Neural cell (in vitro differentiated cells): ENCODE results near the gene VOPP1. TPM values are rescaled to one million over a fixed set of nuclear protein-coding genes. Genes with fewer than 3 reads are reported as not detected.

Experiments
- H2AFZ ChIP-seq: fragments of 200-600, 300-800 bp; sonication (generic), shearing (Covaris generic); 2 replicates; pipeline ENCODE4 v1.6.0; 2014; ENCODE audit warnings: low read depth, mild to moderate bottlenecking, antibody characterized with exemption, low read length, moderate library complexity
- H3F3A ChIP-seq: fragments of 200-600 bp; shearing (Covaris generic); 2 replicates; pipeline ENCODE4 v1.6.1; 2016; ENCODE audit warnings: mild to moderate bottlenecking, moderate library complexity, mixed read lengths, antibody characterized with exemption, low read length; ENCODE audit not compliant: insufficient read depth, poor library complexity, severe bottlenecking
- H3K27ac ChIP-seq: fragments of 200-600, 300-800 bp; sonication (generic), shearing (Covaris generic); 2 replicates; pipeline ENCODE4 v1.5.1; 2014; ENCODE audit warnings: mild to moderate bottlenecking, low read length, moderate library complexity
- H3K27me3 ChIP-seq: fragments of 300-800, 200-600 bp; sonication (generic), shearing (Covaris generic); 2 replicates; pipeline ENCODE4 v1.6.0; 2014; ENCODE audit warnings: mild to moderate bottlenecking, low read depth, low read length, moderate library complexity; ENCODE audit not compliant: insufficient read depth
- H3K36me3 ChIP-seq: fragments of 300-800, 200-600 bp; sonication (generic), shearing (Covaris generic); 2 replicates; pipeline ENCODE4 v1.5.1; 2014; ENCODE audit warnings: mild to moderate bottlenecking, antibody characterized with exemption, low read length, moderate library complexity; ENCODE audit not compliant: insufficient read depth
- H3K4me2 ChIP-seq: fragments of 300-800, 200-600 bp; sonication (generic), shearing (Covaris generic); 2 replicates; pipeline ENCODE4 v1.6.0; 2014; ENCODE audit warnings: mild to moderate bottlenecking, low read length
- H3K4me3 ChIP-seq: fragments of 300-800, 200-600 bp; sonication (generic), shearing (Covaris generic); 2 replicates; pipeline ENCODE4 v1.5.1; 2014; ENCODE audit warnings: mild to moderate bottlenecking, low read length, moderate library complexity
- H3K79me2 ChIP-seq: fragments of 200-600 bp; shearing (Covaris generic); replicated peaks from 2 replicates; pipeline ENCODE4 v1.6.0; 2014; ENCODE audit warnings: mild to moderate bottlenecking, low read length, moderate library complexity; ENCODE audit not compliant: insufficient read depth
- H3K9ac ChIP-seq: fragments of 300-800, 200-600 bp; sonication (generic), shearing (Covaris generic); 2 replicates; pipeline ENCODE4 v1.6.1; 2016; ENCODE audit warnings: mild to moderate bottlenecking, low read length, mixed read lengths
- H3K9me2 ChIP-seq: fragments of 200-600 bp; shearing (Covaris generic); 2 replicates; pipeline ENCODE4 v1.6.1; 2016; ENCODE audit warnings: mild to moderate bottlenecking, low read length, mixed read lengths; ENCODE audit not compliant: insufficient read depth
- H3K9me3 ChIP-seq: fragments of 200-600, 300-800 bp; sonication (generic), shearing (Covaris generic); 2 replicates; pipeline ENCODE4 v1.6.1; 2016; ENCODE audit warnings: mild to moderate bottlenecking, mixed run types, low read length, moderate library complexity, mixed read lengths
- H4K20me1 ChIP-seq: fragments of 200-600 bp; shearing (Covaris generic); 2 replicates; pipeline ENCODE4 v1.6.1; 2016; ENCODE audit warnings: mild to moderate bottlenecking, mixed run types; ENCODE audit not compliant: insufficient read depth
- EP300 ChIP-seq: fragments of 450-650 bp; conservative IDR thresholded peaks from 2 replicates; pipeline ENCODE4 v1.6.1; 2014; ENCODE audit warnings: antibody characterized with exemption, mild to moderate bottlenecking, moderate library complexity; ENCODE audit not compliant: poor library complexity, severe bottlenecking
- EZH2 ChIP-seq: fragments of 200-600, 300-800 bp; shearing (Covaris generic), sonication (generic); IDR thresholded peaks from 2 replicates; pipeline ENCODE4 v1.6.1; 2014; ENCODE audit warnings: antibody characterized with exemption, low read length, borderline replicate concordance, mild to moderate bottlenecking; ENCODE audit not compliant: insufficient read depth, poor library complexity, severe bottlenecking
- MXI1 ChIP-seq: fragments of 450-650 bp; conservative IDR thresholded peaks from 2 replicates; pipeline ENCODE4 v1.6.1; 2014; ENCODE audit warnings: antibody characterized with exemption, mild to moderate bottlenecking; ENCODE audit not compliant: poor library complexity, severe bottlenecking
- POLR2AphosphoS5 ChIP-seq: IDR thresholded peaks from 2 replicates; pipeline ENCODE4 v1.6.1; 2012
- RAD21 ChIP-seq: fragments of 450-650 bp; conservative IDR thresholded peaks from 2 replicates; pipeline ENCODE4 v1.6.1; 2014; ENCODE audit warnings: antibody characterized with exemption, mild to moderate bottlenecking, moderate library complexity
- REST ChIP-seq: IDR thresholded peaks from 2 replicates; pipeline ENCODE4 v1.6.1; 2012; ENCODE audit warnings: borderline replicate concordance
- SMC3 ChIP-seq: fragments of 450-650 bp; conservative IDR thresholded peaks from 2 replicates; pipeline ENCODE4 v1.6.1; 2014; ENCODE audit warnings: antibody characterized with exemption, mild to moderate bottlenecking, moderate library complexity; ENCODE audit not compliant: poor library complexity
- TAF1 ChIP-seq: IDR thresholded peaks from 2 replicates; pipeline ENCODE4 v1.6.1; 2012; ENCODE audit warnings: low read depth
- polyA plus RNA-seq: library from polyadenylated mRNA; depleted of rRNA; stranded (reverse); fragments of >200 nt; gene quantifications from 2 replicates; pipeline ENCODE4 v1.2.3, GENCODE V29; 2014
- TF ChIP-seq, protein P1 (sequence below): fragments of 450-650 bp; IDR thresholded peaks from 2 replicates; pipeline ENCODE4 v1.5.1; 2014; ENCODE audit warnings: antibody characterized with exemption, mild to moderate bottlenecking, moderate library complexity; ENCODE audit not compliant: poor library complexity, severe bottlenecking

The VOPP1 gene
- polyA plus RNA-seq, 1 donor from 2014 or later, result 85.8 TPM

DNA sequence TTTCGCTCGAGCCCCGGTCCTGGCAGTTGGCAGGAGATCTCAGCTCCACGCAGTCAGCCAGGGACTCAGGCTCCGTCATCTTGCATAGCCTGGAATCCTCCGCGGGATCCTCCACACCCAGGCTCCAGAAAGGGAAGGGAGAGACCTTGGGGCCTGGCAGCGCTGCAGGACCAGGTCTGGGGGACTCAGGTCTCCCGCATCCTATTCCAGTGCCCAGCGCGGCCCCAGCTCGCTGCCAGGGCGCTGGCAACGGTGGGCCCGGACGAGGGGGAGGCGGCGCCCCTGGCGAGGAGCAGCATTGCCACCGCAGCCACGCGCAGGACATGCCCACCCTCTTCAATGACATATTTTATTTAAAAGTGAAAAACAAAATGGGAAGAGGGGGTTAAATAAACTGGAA lies 123.8 kb downstream of the VOPP1 start:
- Histone ChIP-seq H3K4me3 (no peak overlapping the region), H3K9ac (no peak overlapping the region), H3K27ac (no peak overlapping the region), H3K4me2 (no peak overlapping the region), H3K79me2 (no peaks in the 10 kb centered on the region), H3K36me3 (no peaks in the 10 kb centered on the region), H4K20me1 (no peaks in the 10 kb centered on the region), H3K9me3 (no peaks in the 10 kb centered on the region), H2AFZ (no peak overlapping the region), H3K27me3 (no peaks in the 10 kb centered on the region), H3K9me2 (no peaks in the 10 kb centered on the region), H3F3A (no peaks in the 10 kb centered on the region)
- TF ChIP-seq EP300, result no peak
- no peak for TF ChIP-seq POLR2AphosphoS5
- no peak for TF ChIP-seq EZH2
- no peak for TF ChIP-seq MXI1
- TF ChIP-seq SMC3, result no peak

GRCh38 chr7:55444786-55445185 lies 127.5 kb downstream of the VOPP1 start:
- Histone ChIP-seq H3K27ac (no peak overlapping the region), H2AFZ (no peak overlapping the region), H3K79me2 (no peaks in the 10 kb centered on the region), H3K4me2 (no peak overlapping the region), H3K36me3 (no peaks in the 10 kb centered on the region), H3K9ac (no peak overlapping the region), H3K9me3 (no peaks in the 10 kb centered on the region), H4K20me1 (no peaks in the 10 kb centered on the region), H3K4me3 (no peak overlapping the region), H3K9me2 (no peaks in the 10 kb centered on the region), H3K27me3 (no peaks in the 10 kb centered on the region), H3F3A (no peaks in the 10 kb centered on the region)
- no peak for TF ChIP-seq EZH2
- no peak for TF ChIP-seq REST
- TF ChIP-seq POLR2AphosphoS5, result no peak
- no peak for TF ChIP-seq TAF1
- TF ChIP-seq, protein P1, sequence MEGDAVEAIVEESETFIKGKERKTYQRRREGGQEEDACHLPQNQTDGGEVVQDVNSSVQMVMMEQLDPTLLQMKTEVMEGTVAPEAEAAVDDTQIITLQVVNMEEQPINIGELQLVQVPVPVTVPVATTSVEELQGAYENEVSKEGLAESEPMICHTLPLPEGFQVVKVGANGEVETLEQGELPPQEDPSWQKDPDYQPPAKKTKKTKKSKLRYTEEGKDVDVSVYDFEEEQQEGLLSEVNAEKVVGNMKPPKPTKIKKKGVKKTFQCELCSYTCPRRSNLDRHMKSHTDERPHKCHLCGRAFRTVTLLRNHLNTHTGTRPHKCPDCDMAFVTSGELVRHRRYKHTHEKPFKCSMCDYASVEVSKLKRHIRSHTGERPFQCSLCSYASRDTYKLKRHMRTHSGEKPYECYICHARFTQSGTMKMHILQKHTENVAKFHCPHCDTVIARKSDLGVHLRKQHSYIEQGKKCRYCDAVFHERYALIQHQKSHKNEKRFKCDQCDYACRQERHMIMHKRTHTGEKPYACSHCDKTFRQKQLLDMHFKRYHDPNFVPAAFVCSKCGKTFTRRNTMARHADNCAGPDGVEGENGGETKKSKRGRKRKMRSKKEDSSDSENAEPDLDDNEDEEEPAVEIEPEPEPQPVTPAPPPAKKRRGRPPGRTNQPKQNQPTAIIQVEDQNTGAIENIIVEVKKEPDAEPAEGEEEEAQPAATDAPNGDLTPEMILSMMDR, result no peak
- TF ChIP-seq RAD21, result no peak
- TF ChIP-seq SMC3, result no peak
- TF ChIP-seq MXI1, result no peak
- TF ChIP-seq EP300, result no peak
